Retinal pigment epithelial cell (primary cell): ENCODE measurements around the gene FN3KRP.

Experiments used
- DNase-seq: peaks from one replicate; pipeline ENCODE4 v3.0.0-alpha.2; 2010; ENCODE audit warnings: low read depth
- H3K4me3 ChIP-seq: 2 replicates; pipeline ENCODE4 v1.5.1; 2011; ENCODE audit warnings: mild to moderate bottlenecking, low read length, control low read depth, moderate library complexity
- TF ChIP-seq, protein P1 (sequence below): conservative IDR thresholded peaks from 2 replicates; pipeline ENCODE4 v1.5.1; 2011; ENCODE audit warnings: low read depth, low read length, control low read depth, inconsistent platforms

Gene FN3KRP, protein sequence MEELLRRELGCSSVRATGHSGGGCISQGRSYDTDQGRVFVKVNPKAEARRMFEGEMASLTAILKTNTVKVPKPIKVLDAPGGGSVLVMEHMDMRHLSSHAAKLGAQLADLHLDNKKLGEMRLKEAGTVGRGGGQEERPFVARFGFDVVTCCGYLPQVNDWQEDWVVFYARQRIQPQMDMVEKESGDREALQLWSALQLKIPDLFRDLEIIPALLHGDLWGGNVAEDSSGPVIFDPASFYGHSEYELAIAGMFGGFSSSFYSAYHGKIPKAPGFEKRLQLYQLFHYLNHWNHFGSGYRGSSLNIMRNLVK

DNA sequence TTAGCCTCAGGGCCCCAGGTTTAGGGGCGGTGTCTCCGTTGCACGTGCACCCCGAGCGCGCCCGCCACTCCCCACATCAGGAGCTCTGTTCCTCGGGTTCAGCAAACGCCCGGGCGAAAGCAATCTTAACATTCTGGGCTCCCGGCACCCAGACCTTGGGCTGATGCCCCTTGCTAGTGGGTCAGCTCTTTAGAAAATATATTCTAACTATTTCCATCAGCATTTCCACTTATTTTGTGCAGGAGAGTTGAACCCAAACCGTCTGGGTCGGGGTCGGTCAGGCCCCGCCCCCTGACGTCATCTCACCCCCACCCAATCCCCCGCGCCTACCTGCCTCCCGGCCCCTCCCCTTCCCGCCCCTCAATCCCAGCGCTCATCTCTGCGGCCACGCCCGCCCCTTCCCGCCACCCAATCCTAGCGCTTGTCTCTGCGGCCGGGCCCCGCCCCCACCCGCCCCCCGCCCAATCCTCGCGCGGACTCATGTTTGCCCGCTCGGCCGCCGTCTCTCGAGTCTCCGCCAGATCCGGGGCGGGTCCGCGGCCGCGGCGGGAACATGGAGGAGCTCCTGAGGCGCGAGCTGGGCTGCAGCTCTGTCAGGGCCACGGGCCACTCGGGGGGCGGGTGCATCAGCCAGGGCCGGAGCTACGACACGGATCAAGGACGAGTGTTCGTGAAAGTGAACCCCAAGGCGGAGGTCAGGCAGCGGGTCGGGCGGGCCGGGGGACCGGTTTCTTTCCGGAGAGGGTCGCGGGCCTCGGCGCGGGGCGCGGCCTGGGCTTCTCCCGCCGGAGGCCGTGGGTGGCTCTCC, at the start of gene FN3KRP:
TSS of gene FN3KRP (plus strand) at position 504 of the 808 bp plus-strand sequence. CDS start at position 554, 50 bp downstream.
- H3K4me3 ChIP-seq: peak within 1 kb of the TSS; percentile 75
- TF ChIP-seq, protein P1, sequence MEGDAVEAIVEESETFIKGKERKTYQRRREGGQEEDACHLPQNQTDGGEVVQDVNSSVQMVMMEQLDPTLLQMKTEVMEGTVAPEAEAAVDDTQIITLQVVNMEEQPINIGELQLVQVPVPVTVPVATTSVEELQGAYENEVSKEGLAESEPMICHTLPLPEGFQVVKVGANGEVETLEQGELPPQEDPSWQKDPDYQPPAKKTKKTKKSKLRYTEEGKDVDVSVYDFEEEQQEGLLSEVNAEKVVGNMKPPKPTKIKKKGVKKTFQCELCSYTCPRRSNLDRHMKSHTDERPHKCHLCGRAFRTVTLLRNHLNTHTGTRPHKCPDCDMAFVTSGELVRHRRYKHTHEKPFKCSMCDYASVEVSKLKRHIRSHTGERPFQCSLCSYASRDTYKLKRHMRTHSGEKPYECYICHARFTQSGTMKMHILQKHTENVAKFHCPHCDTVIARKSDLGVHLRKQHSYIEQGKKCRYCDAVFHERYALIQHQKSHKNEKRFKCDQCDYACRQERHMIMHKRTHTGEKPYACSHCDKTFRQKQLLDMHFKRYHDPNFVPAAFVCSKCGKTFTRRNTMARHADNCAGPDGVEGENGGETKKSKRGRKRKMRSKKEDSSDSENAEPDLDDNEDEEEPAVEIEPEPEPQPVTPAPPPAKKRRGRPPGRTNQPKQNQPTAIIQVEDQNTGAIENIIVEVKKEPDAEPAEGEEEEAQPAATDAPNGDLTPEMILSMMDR: no peak
- peak; percentile 72 for DNase-seq

- DNase-seq: no peak
- TF ChIP-seq, protein P1: no peak
- no peak overlapping the region for H3K4me3 ChIP-seq
These were observed 49.4 kb upstream of the FN3KRP start for GRCh38 chr17:82666931-82667667.

- TF ChIP-seq, protein P1: no peak
- no peak overlapping the region for H3K4me3 ChIP-seq
- no peak for DNase-seq
These were observed 48.9 kb upstream of the FN3KRP start for GRCh38 chr17:82667668-82668000.

GRCh38 chr17:82668024-82668630, 48.4 kb upstream of the FN3KRP start:
- TF ChIP-seq, protein P1: no peak
- H3K4me3 ChIP-seq: no peak overlapping the region
- DNase-seq: no peak

- H3K4me3 ChIP-seq: no peak overlapping the region
- TF ChIP-seq, protein P1: peak; percentile 71
- DNase-seq: no peak
These were observed 47.8 kb upstream of the FN3KRP start for GRCh38 chr17:82668631-82669099.

DNA sequence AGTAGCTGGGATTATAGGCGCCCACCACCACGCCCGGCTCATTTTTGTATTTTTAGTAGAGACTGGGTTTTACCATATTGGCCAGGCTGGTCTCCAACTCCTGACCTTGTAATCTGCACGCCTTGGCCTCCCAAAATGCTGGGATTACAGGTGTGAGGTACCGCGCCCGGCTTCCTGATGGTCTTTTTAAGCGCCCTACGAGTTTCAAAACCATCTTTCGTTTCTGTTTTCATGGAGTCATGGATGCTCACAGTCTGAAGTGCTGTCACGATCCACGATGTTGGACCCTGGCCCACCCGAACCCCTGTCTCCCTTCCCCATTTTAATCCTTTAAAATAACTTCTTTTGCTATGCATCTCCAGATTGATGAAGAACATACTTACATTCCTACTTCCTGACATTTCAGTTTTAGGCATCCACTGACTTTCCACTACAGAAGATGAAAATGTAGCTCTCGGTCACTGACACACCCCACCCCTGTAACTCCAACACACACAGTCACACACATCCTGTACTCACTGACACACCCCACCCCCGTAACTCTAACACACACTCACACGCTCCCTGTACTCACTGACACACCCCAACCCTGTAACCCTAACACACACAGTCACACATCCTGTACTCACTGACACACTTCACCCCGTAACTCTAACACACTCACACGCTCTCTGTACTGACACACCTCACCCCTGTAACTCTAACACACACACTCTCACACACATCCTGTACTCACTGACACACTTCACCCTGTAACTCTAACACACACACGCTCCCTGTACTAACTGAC, 45.6 kb upstream of the FN3KRP start:
- no peak overlapping the region for H3K4me3 ChIP-seq
- TF ChIP-seq, protein P1: no peak
- no peak for DNase-seq
